SK-N-SH treated with all-trans-retinoic acid at 6 μM for 48 hours (cell line): ENCODE measurements around the gene NIPBL.

Experiments used
- ARNTL ChIP-seq: fragments of 450-650 bp; formaldehyde crosslinking; IDR thresholded peaks from 2 replicates; pipeline ENCODE4 v1.5.0; 2020; ENCODE audit warnings: low read depth, mild to moderate bottlenecking, moderate library complexity, borderline replicate concordance
- CREB5 ChIP-seq: fragments of 250-450 bp; sonication (Bioruptor Pico); IDR thresholded peaks from 2 replicates; pipeline ENCODE4 v1.5.1; 2020; ENCODE audit warnings: low read depth, mild to moderate bottlenecking, moderate library complexity
- GLIS3 ChIP-seq: fragments of 250-450 bp; sonication (Bioruptor Pico); IDR thresholded peaks from 2 replicates; pipeline ENCODE4 v1.5.0; 2020; ENCODE audit warnings: mild to moderate bottlenecking, moderate library complexity
- ISL1 ChIP-seq: fragments of 250-450 bp; sonication (Bioruptor Pico); IDR thresholded peaks from 2 replicates; pipeline ENCODE4 v2.1.2; 2022; ENCODE audit warnings: mild to moderate bottlenecking, moderate library complexity
- PATZ1 ChIP-seq: fragments of 250-450 bp; sonication (Bioruptor Pico); IDR thresholded peaks from 2 replicates; pipeline ENCODE4 v1.8.0; 2020; ENCODE audit warnings: mild to moderate bottlenecking, moderate library complexity, borderline replicate concordance
- POU6F1 ChIP-seq: fragments of 250-450 bp; sonication (Bioruptor Pico); IDR thresholded peaks from 2 replicates; pipeline ENCODE4 v1.8.0; 2021; ENCODE audit warnings: low read depth, mild to moderate bottlenecking, moderate library complexity, borderline replicate concordance
- TSHZ2 ChIP-seq: fragments of 250-450 bp; sonication (Bioruptor Pico); IDR thresholded peaks from 2 replicates; pipeline ENCODE4 v1.5.0; 2020; ENCODE audit warnings: mild to moderate bottlenecking, moderate library complexity
- ZC3H10 ChIP-seq: fragments of 250-450 bp; sonication (Bioruptor Pico); IDR thresholded peaks from 2 replicates; pipeline ENCODE4 v1.5.1; 2021; ENCODE audit warnings: mild to moderate bottlenecking, moderate library complexity
- ZFP30 ChIP-seq: fragments of 450-650 bp; formaldehyde crosslinking; IDR thresholded peaks from 2 replicates; pipeline ENCODE4 v1.5.0; 2022; ENCODE audit warnings: mild to moderate bottlenecking, moderate library complexity
- ZNF8 ChIP-seq: fragments of 450-650 bp; formaldehyde crosslinking; IDR thresholded peaks from 2 replicates; pipeline ENCODE4 v1.5.0; 2020; ENCODE audit warnings: mild to moderate bottlenecking, moderate library complexity

GRCh38 chr5:36934740-36935356 lies 58.3 kb downstream of the NIPBL start:
- TF ChIP-seq PATZ1 (CRISPR knock-in tag): no peak
- no peak for TF ChIP-seq ZC3H10 (CRISPR knock-in tag)
- TF ChIP-seq TSHZ2 (CRISPR knock-in tag): no peak
- TF ChIP-seq POU6F1 (CRISPR knock-in tag): no peak
- TF ChIP-seq ISL1: no peak
- no peak for TF ChIP-seq ZNF8
- no peak for TF ChIP-seq ARNTL
- TF ChIP-seq GLIS3: no peak
- TF ChIP-seq CREB5 (CRISPR knock-in tag): no peak
- TF ChIP-seq ZFP30 (CRISPR knock-in tag): no peak
